AG04450 (cell line): ENCODE results near the gene ZNF354B. TPM values are rescaled to one million over a fixed set of nuclear protein-coding genes. Genes with fewer than 3 reads are reported as not detected.

Source experiments
- CTCF ChIA-PET: fragments of 300-600, 350-600 bp; formaldehyde crosslinking; extraction: SDS; loops from one replicate; lab custom pipeline; 2022; ENCODE audit warnings: antibody characterized with exemption, inconsistent platforms; lab: Charles Lee
- POLR2A ChIA-PET: fragments of 350-600 bp; formaldehyde crosslinking; extraction: SDS; loops from one replicate; lab custom pipeline; 2021; ENCODE audit warnings: antibody characterized with exemption, inconsistent platforms; lab: Yijun Ruan, JAX
- DNase-seq: peaks from one replicate; pipeline ENCODE4 v3.0.0-alpha.2; 2011; ENCODE audit warnings: low read depth, low spot score
- H3K27ac ChIP-seq: one replicate; pipeline ENCODE4 v1.5.1; 2012; ENCODE audit warnings: low read depth, low read length, control low read depth
- H3K27me3 ChIP-seq: one replicate; pipeline ENCODE4 v1.6.0; 2012; ENCODE audit warnings: low read length; ENCODE audit not compliant: control insufficient read depth, insufficient read depth
- H3K4me3 ChIP-seq: 2 replicates; pipeline ENCODE4 v1.5.1; 2011; ENCODE audit warnings: mild to moderate bottlenecking, low read depth, low read length, control low read depth
- H3K9me3 ChIP-seq: 2 replicates; pipeline ENCODE4 v1.5.1; 2012; ENCODE audit warnings: low read length; ENCODE audit not compliant: control insufficient read depth, insufficient read depth
- CTCF ChIP-seq: IDR thresholded peaks from 2 replicates; pipeline ENCODE4 v1.5.1; 2011; ENCODE audit warnings: low read depth, low read length, control low read depth, inconsistent platforms
- polyA minus RNA-seq: library from RNA; depleted of rRNA, polyadenylated mRNA; stranded (reverse); fragments of >200 nt; gene quantifications from 2 replicates; pipeline ENCODE4 v1.2.3, GENCODE V29; 2011; rRNA and poly(A)+ RNA removed
- polyA plus RNA-seq: library from polyadenylated mRNA; depleted of rRNA; stranded (reverse); fragments of >200 nt; gene quantifications from 2 replicates; pipeline ENCODE4 v1.2.3, GENCODE V29; 2011; rRNA removed

ZNF354B gene
- polyA plus RNA-seq = 5.3 and 7.4 TPM in 2 replicates
- 2.8 and 6.1 TPM in 2 replicates for polyA minus RNA-seq

- no peaks in the 10 kb centered on the region for H3K27me3 ChIP-seq
- DNase-seq = peak; percentile 83
- no peaks in the 10 kb centered on the region for H3K9me3 ChIP-seq
- ChIA-PET POLR2A (interaction anchor here (0.5 to 1.1 kb wide), 5 partner anchors 36 to 656 kb away, joined by 3 to 14 read pairs (median 5); partner anchors contain the start of genes HNRNPAB, ZFP2, ZNF354A and ZNF354C), CTCF (interaction anchor here (1.2 to 1.5 kb wide), 2 partner anchors 129 to 634 kb away, joined by 5 to 7 read pairs; partner anchors contain the start of gene ZNF354A)
- H3K4me3 ChIP-seq = peak within 1 kb of the TSS; percentile 71
- peak; percentile 18; the same call in 1 of the 2 replicates for TF ChIP-seq CTCF
- peak within 1 kb of the TSS; percentile 21 for H3K27ac ChIP-seq
Measured at GRCh38 chr5:178859625-178860521, at the start of gene ZNF354B. Gene ZNF354B, plus strand, starts transcription at chr5:178859953. Its CDS starts 1,095 bp downstream, at chr5:178861048.

- no peak overlapping the region for H3K4me3 ChIP-seq
- TF ChIP-seq CTCF = no peak
- H3K9me3 ChIP-seq = peaks cover 25% of the 10 kb centered on the region
- H3K27me3 ChIP-seq = no peaks in the 10 kb centered on the region
- DNase-seq = no peak
- ChIA-PET CTCF (no interaction called here), POLR2A (no interaction called here)
- H3K27ac ChIP-seq = no peak overlapping the region
Measured at GRCh38 chr5:178817506-178817905, 42.2 kb upstream of the ZNF354B start.

- H3K4me3 ChIP-seq = no peak overlapping the region
- POLR2A ChIA-PET = no interaction called here
- CTCF ChIA-PET = no interaction called here
Measured at GRCh38 chr5:178818094-178818493, 41.7 kb upstream of the ZNF354B start.

GRCh38 chr5:178820001-178820400, 39.8 kb upstream of the ZNF354B start:
- DNase-seq = no peak
- TF ChIP-seq CTCF = no peak
- Histone ChIP-seq H3K27me3 (no peaks in the 10 kb centered on the region), H3K4me3 (no peak overlapping the region), H3K27ac (no peak overlapping the region), H3K9me3 (peaks cover 30% of the 10 kb centered on the region)
- ChIA-PET POLR2A (no interaction called here), CTCF (no interaction called here)

More at GRCh38 chr5:178818094-178818493, 41.7 kb upstream of the ZNF354B start:
- Histone ChIP-seq H3K27ac (no peak overlapping the region), H3K9me3 (peaks cover 28% of the 10 kb centered on the region), H3K27me3 (no peaks in the 10 kb centered on the region)
- DNase-seq = no peak
- no peak for TF ChIP-seq CTCF

- CTCF ChIA-PET = no interaction called here
- no peaks in the 10 kb centered on the region for H3K27me3 ChIP-seq
- no peak for DNase-seq
- TF ChIP-seq CTCF = no peak
- POLR2A ChIA-PET = no interaction called here
- no peak overlapping the region for H3K4me3 ChIP-seq
- H3K9me3 ChIP-seq = peaks cover 21% of the 10 kb centered on the region
- no peak overlapping the region for H3K27ac ChIP-seq
Measured at GRCh38 chr5:178825444-178825843, 34.3 kb upstream of the ZNF354B start.
